H9 (cell line): ENCODE measurements around the gene RGS3. TPM values are rescaled to one million over a fixed set of nuclear protein-coding genes. Genes with fewer than 3 reads are reported as not detected.

Source experiments
- DNase-seq: peaks from one replicate; pipeline ENCODE4 v3.0.0-alpha.2; 2017
- H2AFZ ChIP-seq: one replicate; pipeline ENCODE4 v1.6.1; 2013; ENCODE audit warnings: mild to moderate bottlenecking, low read length, control low read depth, moderate library complexity
- H2AK5ac ChIP-seq: 2 replicates; pipeline ENCODE4 v1.6.1; 2013; ENCODE audit warnings: low read length, control low read depth, mixed read lengths; ENCODE audit not compliant: insufficient read length
- H2BK120ac ChIP-seq: one replicate; pipeline ENCODE4 v1.6.1; 2013; ENCODE audit warnings: low read depth, mild to moderate bottlenecking, low read length, control low read depth, inconsistent platforms; ENCODE audit not compliant: poor library complexity, severe bottlenecking
- H2BK12ac ChIP-seq: 2 replicates; pipeline ENCODE4 v1.6.1; 2013; ENCODE audit warnings: low read length, control low read depth, mixed read lengths, low read depth; ENCODE audit not compliant: insufficient read length
- H2BK15ac ChIP-seq: 2 replicates; pipeline ENCODE4 v1.6.1; 2013; ENCODE audit warnings: low read depth, low read length, control low read depth
- H2BK20ac ChIP-seq: one replicate; pipeline ENCODE4 v1.6.1; 2013; ENCODE audit warnings: low read depth, mild to moderate bottlenecking, low read length, control low read depth, inconsistent platforms; ENCODE audit not compliant: poor library complexity, severe bottlenecking
- H2BK5ac ChIP-seq: 2 replicates; pipeline ENCODE4 v1.6.1; 2013; ENCODE audit warnings: low read length, control low read depth, mixed read lengths; ENCODE audit not compliant: insufficient read length
- H3K14ac ChIP-seq: 2 replicates; pipeline ENCODE4 v1.6.1; 2013; ENCODE audit warnings: low read length, control low read depth; ENCODE audit not compliant: insufficient read depth
- H3K18ac ChIP-seq: 2 replicates; pipeline ENCODE4 v1.6.1; 2013; ENCODE audit warnings: low read depth, mild to moderate bottlenecking, mixed read lengths, low read length, control low read depth; ENCODE audit not compliant: insufficient read length
- H3K23ac ChIP-seq: 2 replicates; pipeline ENCODE4 v1.6.1; 2013; ENCODE audit warnings: low read length, control low read depth, mixed read lengths, low read depth; ENCODE audit not compliant: insufficient read length
- H3K23me2 ChIP-seq: 2 replicates; pipeline ENCODE4 v1.6.1; 2013; ENCODE audit warnings: low read depth, mild to moderate bottlenecking, mixed read lengths, low read length, control low read depth; ENCODE audit not compliant: insufficient read length, poor library complexity, severe bottlenecking
- H3K27ac ChIP-seq: 2 replicates; pipeline ENCODE4 v1.5.1; 2013; ENCODE audit warnings: low read length, control low read depth, mixed read lengths, low read depth; ENCODE audit not compliant: insufficient read length
- H3K27me3 ChIP-seq: 2 replicates; pipeline ENCODE4 v1.6.1; 2013; ENCODE audit warnings: low read length, control low read depth, inconsistent platforms; ENCODE audit not compliant: insufficient read depth
- H3K4ac ChIP-seq: 2 replicates; pipeline ENCODE4 v1.6.1; 2013; ENCODE audit warnings: low read depth, mild to moderate bottlenecking, control low read depth, inconsistent platforms, low read length, moderate library complexity
- H3K4me1 ChIP-seq: 2 replicates; pipeline ENCODE4 v1.6.1; 2013; ENCODE audit warnings: low read length, control low read depth, inconsistent platforms; ENCODE audit not compliant: insufficient read depth
- H3K4me2 ChIP-seq: 2 replicates; pipeline ENCODE4 v1.6.1; 2013; ENCODE audit warnings: low read length, control low read depth, mixed read lengths; ENCODE audit not compliant: insufficient read length, insufficient read depth
- H3K56ac ChIP-seq: 2 replicates; pipeline ENCODE4 v1.6.1; 2013; ENCODE audit warnings: low read depth, mild to moderate bottlenecking, mixed read lengths, low read length, control low read depth; ENCODE audit not compliant: insufficient read length
- H3K79me1 ChIP-seq: 2 replicates; pipeline ENCODE4 v1.6.1; 2013; ENCODE audit warnings: low read depth, mild to moderate bottlenecking, moderate library complexity, low read length, control low read depth, inconsistent platforms; ENCODE audit not compliant: insufficient read depth, poor library complexity, severe bottlenecking
- H3K79me2 ChIP-seq: 2 replicates; pipeline ENCODE4 v1.6.1; 2013; ENCODE audit warnings: low read length, control low read depth, inconsistent platforms; ENCODE audit not compliant: insufficient read depth
- H3K9ac ChIP-seq: 2 replicates; pipeline ENCODE4 v1.6.1; 2013; ENCODE audit warnings: low read length, control low read depth, mixed read lengths; ENCODE audit not compliant: insufficient read length; ENCODE audit errors: extremely low read depth
- H3K9me3 ChIP-seq: one replicate; pipeline ENCODE4 v1.6.1; 2013; ENCODE audit warnings: low read depth, low read length, inconsistent platforms; ENCODE audit not compliant: control insufficient read depth
- H3T11ph ChIP-seq: one replicate; pipeline ENCODE4 v1.6.1; 2013; ENCODE audit warnings: mild to moderate bottlenecking, low read length, control low read depth, inconsistent platforms
- H4K20me1 ChIP-seq: one replicate; pipeline ENCODE4 v1.6.1; 2013; ENCODE audit not compliant: control insufficient read depth, insufficient read length, insufficient read depth
- H4K5ac ChIP-seq: 2 replicates; pipeline ENCODE4 v1.6.1; 2013; ENCODE audit warnings: low read depth, mild to moderate bottlenecking, mixed read lengths, low read length, control low read depth; ENCODE audit not compliant: insufficient read length
- H4K8ac ChIP-seq: replicated peaks from 2 replicates; pipeline ENCODE4 v1.6.1; 2013; ENCODE audit warnings: low read length, control low read depth, mixed read lengths, low read depth; ENCODE audit not compliant: insufficient read length
- H4K91ac ChIP-seq: 2 replicates; pipeline ENCODE4 v1.6.1; 2013; ENCODE audit warnings: low read depth, mild to moderate bottlenecking, moderate library complexity, mixed read lengths, low read length, control low read depth; ENCODE audit not compliant: insufficient read length
- H3K27ac Mint-ChIP-seq, 3 experiments: 2 replicates in 2 of 3; 3 replicates in 1 of 3; pipeline ENCODE4 v1.8.0; 2020 to 2021; ENCODE audit warnings: mixed read lengths in 3 of 3, mild to moderate bottlenecking in 1 of 3, moderate library complexity in 1 of 3
- H3K27me3 Mint-ChIP-seq: 2 replicates; pipeline ENCODE4 v1.8.0; 2021; ENCODE audit warnings: low read depth, mild to moderate bottlenecking, moderate library complexity, mixed read lengths
- H3K36me3 Mint-ChIP-seq, 3 experiments: 2 replicates in 2 of 3; 3 replicates in 1 of 3; pipeline ENCODE4 v1.8.0; 2020 to 2021; ENCODE audit warnings: low read depth in 3 of 3, mixed read lengths in 3 of 3; ENCODE audit not compliant: insufficient read depth in 1 of 3
- H3K4me1 Mint-ChIP-seq, 2 experiments: 2 replicates each; pipeline ENCODE4 v1.8.0; 2020; ENCODE audit warnings: mixed read lengths in 2 of 2
- H3K4me3 Mint-ChIP-seq, 2 experiments: 2 replicates in 1 of 2; 3 replicates in 1 of 2; pipeline ENCODE4 v1.8.0; 2020 to 2021; ENCODE audit warnings: mild to moderate bottlenecking in 2 of 2, mixed read lengths in 2 of 2, moderate library complexity in 1 of 2
- H3K9me3 Mint-ChIP-seq, 2 experiments: 2 replicates in 1 of 2; 3 replicates in 1 of 2; pipeline ENCODE4 v1.8.0; 2020; ENCODE audit warnings: mild to moderate bottlenecking in 2 of 2, mixed read lengths in 2 of 2, moderate library complexity in 1 of 2
- whole genome bisulfite sequencing: extraction: QIAGEN DNeasy Blood & Tissue Kit; methylation state at CpG from one replicate; pipeline ENCODE4 v1.1.7; 2013; ENCODE audit warnings: missing lambda C conversion rate, low lambda C conversion rate, mixed read lengths; ENCODE audit not compliant: insufficient read length; ENCODE audit errors: extremely low coverage; 5-methylcytosine and 5-hydroxymethylcytosine counted together
- total RNA-seq: library from RNA; stranded (reverse); gene quantifications from 2 replicates; pipeline ENCODE4 v1.2.1, GENCODE V29; 2021
- TF ChIP-seq, protein P1 (sequence below): fragments of 200-600 bp; sonication (generic); conservative IDR thresholded peaks from 3 replicates; pipeline ENCODE4 v1.8.0; 2021; ENCODE audit warnings: antibody characterized with exemption, mild to moderate bottlenecking

Gene RGS3
- total RNA-seq, 1 experiment from 2014 or later, result 13.9 TPM

GRCh38 chr9:113529336-113530009 lies 65.9 kb downstream of the RGS3 start:
- H3K14ac ChIP-seq, result no peak overlapping the region; the same call in 1 of the 2 replicates
- no peak overlapping the region for H3K27ac Mint-ChIP-seq
- H2AK5ac ChIP-seq, result no peak overlapping the region
- H3K27ac ChIP-seq, result no peak overlapping the region
- no peak overlapping the region for H4K8ac ChIP-seq
- no peak overlapping the region for H2BK5ac ChIP-seq
- no peak overlapping the region for H2BK15ac ChIP-seq
- H4K20me1 ChIP-seq, result no peaks in the 10 kb centered on the region
- H2AFZ ChIP-seq, result no peak overlapping the region
- H3K27me3 ChIP-seq, result no peaks in the 10 kb centered on the region
- H3K23me2 ChIP-seq, result no peaks in the 10 kb centered on the region
- H4K91ac ChIP-seq, result no peak overlapping the region
- no peak overlapping the region for H3K4ac ChIP-seq
- no peak overlapping the region for H2BK12ac ChIP-seq
- no peak overlapping the region for H2BK20ac ChIP-seq
- H3K4me1 Mint-ChIP-seq, result peaks cover 13 to 20% of the 10 kb centered on the region in 2 experiments
- H3T11ph ChIP-seq, result no peak overlapping the region
- peaks cover 0 to under 1% (median 0%) of the 10 kb centered on the region in 3 experiments; a peak in 2 of 7 replicates for H3K36me3 Mint-ChIP-seq
- H3K79me2 ChIP-seq, result no peaks in the 10 kb centered on the region
- H3K9me3 Mint-ChIP-seq, result no peaks in the 10 kb centered on the region
- H3K79me1 ChIP-seq, result no peaks in the 10 kb centered on the region
- no peak overlapping the region for H3K56ac ChIP-seq
- no peaks in the 10 kb centered on the region for H3K27me3 Mint-ChIP-seq
- DNase-seq, result no peak
- H2BK120ac ChIP-seq, result no peak overlapping the region
- no peaks in the 10 kb centered on the region for H3K9me3 ChIP-seq
- H3K4me2 ChIP-seq, result no peak overlapping the region
- H3K4me3 Mint-ChIP-seq, result no peak overlapping the region
- peaks cover 3% of the 10 kb centered on the region; the same call in 1 of the 2 replicates for H3K4me1 ChIP-seq
- H3K18ac ChIP-seq, result no peak overlapping the region
- no peak overlapping the region for H4K5ac ChIP-seq
- H3K23ac ChIP-seq, result no peak overlapping the region
- WGBS, result no CpG with 5 or more reads among the region's 7 CpGs
- no peak overlapping the region for H3K9ac ChIP-seq
- TF ChIP-seq, protein P1, sequence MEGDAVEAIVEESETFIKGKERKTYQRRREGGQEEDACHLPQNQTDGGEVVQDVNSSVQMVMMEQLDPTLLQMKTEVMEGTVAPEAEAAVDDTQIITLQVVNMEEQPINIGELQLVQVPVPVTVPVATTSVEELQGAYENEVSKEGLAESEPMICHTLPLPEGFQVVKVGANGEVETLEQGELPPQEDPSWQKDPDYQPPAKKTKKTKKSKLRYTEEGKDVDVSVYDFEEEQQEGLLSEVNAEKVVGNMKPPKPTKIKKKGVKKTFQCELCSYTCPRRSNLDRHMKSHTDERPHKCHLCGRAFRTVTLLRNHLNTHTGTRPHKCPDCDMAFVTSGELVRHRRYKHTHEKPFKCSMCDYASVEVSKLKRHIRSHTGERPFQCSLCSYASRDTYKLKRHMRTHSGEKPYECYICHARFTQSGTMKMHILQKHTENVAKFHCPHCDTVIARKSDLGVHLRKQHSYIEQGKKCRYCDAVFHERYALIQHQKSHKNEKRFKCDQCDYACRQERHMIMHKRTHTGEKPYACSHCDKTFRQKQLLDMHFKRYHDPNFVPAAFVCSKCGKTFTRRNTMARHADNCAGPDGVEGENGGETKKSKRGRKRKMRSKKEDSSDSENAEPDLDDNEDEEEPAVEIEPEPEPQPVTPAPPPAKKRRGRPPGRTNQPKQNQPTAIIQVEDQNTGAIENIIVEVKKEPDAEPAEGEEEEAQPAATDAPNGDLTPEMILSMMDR, result no peak
